Measurements from ENCODE around the gene OR2T27. TPM values are rescaled to one million over a fixed set of nuclear protein-coding genes. Genes with fewer than 3 reads are reported as not detected.
"Not testable (repeated sequence)": the region's sequence is repeated elsewhere in the genome, so short reads cannot be mapped to it uniquely, and the experiment has no call there.

Gene OR2T27
- total RNA-seq, 4 donors from 2014 or later = not detected

- no peak overlapping the region for H3K4me3 ChIP-seq
- intact Hi-C loops (cut with DNase I; ENCODE audit: low total_unique reads) = no loop called here
- no peak for DNase-seq
- no peak overlapping the region for H3K27ac ChIP-seq
- no peaks in the 10 kb centered on the region for H3K27me3 ChIP-seq
- no peak for TF ChIP-seq POLR2A (IDR thresholded peaks at IDR 0.05)
- no peak for TF ChIP-seq CTCF (IDR thresholded peaks at IDR 0.05)
- H3K9me3 ChIP-seq = no peaks in the 10 kb centered on the region
- H3K4me1 ChIP-seq = no peaks in the 10 kb centered on the region
- H3K36me3 ChIP-seq = no peaks in the 10 kb centered on the region
Observed at GRCh38 chr1:248688527-248689298, 33.4 kb upstream of the OR2T27 start.

- intact Hi-C loops (cut with DNase I; ENCODE audit: low total_unique reads) = no loop called here
- H3K4me1 ChIP-seq = no peaks in the 10 kb centered on the region
- TF ChIP-seq CTCF (IDR thresholded peaks at IDR 0.05) (no peak), POLR2A (IDR thresholded peaks at IDR 0.05) (no peak)
- H3K4me3 ChIP-seq = no peak overlapping the region
- no peaks in the 10 kb centered on the region for H3K9me3 ChIP-seq
- DNase-seq = no peak
- no peak overlapping the region for H3K27ac ChIP-seq
- no peaks in the 10 kb centered on the region for H3K36me3 ChIP-seq
- no peaks in the 10 kb centered on the region for H3K27me3 ChIP-seq
Observed at GRCh38 chr1:248686815-248687214, 31.5 kb upstream of the OR2T27 start.

- Histone ChIP-seq H3K4me3 (no peak overlapping the region), H3K4me1 (no peaks in the 10 kb centered on the region), H3K36me3 (no peaks in the 10 kb centered on the region), H3K27me3 (no peaks in the 10 kb centered on the region), H3K27ac (no peak overlapping the region), H3K9me3 (no peaks in the 10 kb centered on the region)
- intact Hi-C loops (cut with DNase I; ENCODE audit: low total_unique reads) = no loop called here
- DNase-seq = no peak
- TF ChIP-seq POLR2A (IDR thresholded peaks at IDR 0.05) = no peak
- no peak for TF ChIP-seq CTCF (IDR thresholded peaks at IDR 0.05)
Observed at GRCh38 chr1:248681651-248682050, 26.3 kb upstream of the OR2T27 start.

GRCh38 chr1:248670003-248670402 is 14.7 kb upstream of the OR2T27 start:
- no peaks in the 10 kb centered on the region for H3K9me3 ChIP-seq
- TF ChIP-seq CTCF (IDR thresholded peaks at IDR 0.05) (no peak), POLR2A (IDR thresholded peaks at IDR 0.05) (no peak)
- H3K27ac ChIP-seq = no peak overlapping the region
- H3K4me1 ChIP-seq = no peaks in the 10 kb centered on the region
- DNase-seq = no peak
- H3K36me3 ChIP-seq = no peaks in the 10 kb centered on the region
- H3K4me3 ChIP-seq = no peak overlapping the region
- H3K27me3 ChIP-seq = no peaks in the 10 kb centered on the region
- intact Hi-C loops (cut with DNase I; ENCODE audit: low total_unique reads) = no loop called here

GRCh38 chr1:248663453-248664328 is 8.4 kb upstream of the OR2T27 start:
- H3K4me1 ChIP-seq; H3K36me3 ChIP-seq; DNase-seq; H3K4me3 ChIP-seq; intact Hi-C loops (cut with DNase I; ENCODE audit: low total_unique reads); H3K27ac ChIP-seq; H3K9me3 ChIP-seq; H3K27me3 ChIP-seq: not testable (repeated sequence)

GRCh38 chr1:248656797-248657196 is 1.5 kb upstream of the OR2T27 start:
- H3K36me3 ChIP-seq; DNase-seq; H3K4me1 ChIP-seq; intact Hi-C loops (cut with DNase I; ENCODE audit: low total_unique reads); H3K27ac ChIP-seq; H3K4me3 ChIP-seq; H3K27me3 ChIP-seq; H3K9me3 ChIP-seq: not testable (repeated sequence)

- H3K27me3 ChIP-seq; H3K4me1 ChIP-seq; H3K4me3 ChIP-seq; H3K36me3 ChIP-seq; intact Hi-C loops (cut with DNase I; ENCODE audit: low total_unique reads); H3K9me3 ChIP-seq; DNase-seq; H3K27ac ChIP-seq: not testable (repeated sequence)
Observed at GRCh38 chr1:248648770-248649536, 6.4 kb downstream of the OR2T27 start.

- H3K36me3 ChIP-seq; intact Hi-C loops (cut with DNase I; ENCODE audit: low total_unique reads); H3K4me3 ChIP-seq; H3K9me3 ChIP-seq; H3K4me1 ChIP-seq; H3K27me3 ChIP-seq; H3K27ac ChIP-seq; DNase-seq: not testable (repeated sequence)
Observed at GRCh38 chr1:248645178-248645577, 10.2 kb downstream of the OR2T27 start, which contains the start of gene OR2T35. OR2T35 (minus strand) TSS chr1:248645278; CDS start chr1:248639258, 6,020 bp downstream.
